ENCODE results near the gene CEP152.

The CEP152 gene

GRCh38 chr15:48693484-48693883 is 117.4 kb downstream of the CEP152 start:
- TF ChIP-seq Cebpa-rat (IDR thresholded peaks at IDR 0.05): no peak
- no peak overlapping the region for H3K4me2 ChIP-seq
- H3K27ac ChIP-seq: no peak overlapping the region

GRCh38 chr15:48688493-48688892 is 122.4 kb downstream of the CEP152 start:
- Histone ChIP-seq H3K4me3 (no peak overlapping the region), H3K9me3 (replicated peaks in 1 of 11) (peaks cover 0 to 8% (median 0%) of the 10 kb centered on the region in 11 experiments; a peak in 3 of 22 replicates), H3K36me3 (no peaks in the 10 kb centered on the region), H3K4me1 (no peaks in the 10 kb centered on the region; a peak in 1 of 20 replicates), H3K27ac (no peak overlapping the region), H3K9ac (no peak overlapping the region), H3K27me3 (no peaks in the 10 kb centered on the region), H4K20me1 (no peaks in the 10 kb centered on the region; a peak in 1 of 22 replicates), H3K4me2 (no peak overlapping the region)
- no peak for TF ChIP-seq Cebpa-rat (IDR thresholded peaks at IDR 0.05)

More at GRCh38 chr15:48693484-48693883, 117.4 kb downstream of the CEP152 start:
- no peaks in the 10 kb centered on the region; a peak in 1 of 20 replicates for H3K4me1 ChIP-seq
- H3K36me3 ChIP-seq: no peaks in the 10 kb centered on the region
- H4K20me1 ChIP-seq: no peaks in the 10 kb centered on the region
- H3K9ac ChIP-seq: no peak overlapping the region
- no peak overlapping the region for H3K4me3 ChIP-seq
- no peaks in the 10 kb centered on the region for H3K27me3 ChIP-seq
- no peaks in the 10 kb centered on the region for H3K9me3 ChIP-seq (replicated peaks in 1 of 11)
